HG03159 (cell line): ENCODE data around the gene TBX21.

Experiments
- ATAC-seq: cut with Tn5 transposase; IDR thresholded peaks from one replicate; pipeline ENCODE4 v1.9.1; 2021; ENCODE audit warnings: mild to moderate bottlenecking, moderate library complexity; ENCODE audit not compliant: unreplicated experiment

TBX21 gene

DNA sequence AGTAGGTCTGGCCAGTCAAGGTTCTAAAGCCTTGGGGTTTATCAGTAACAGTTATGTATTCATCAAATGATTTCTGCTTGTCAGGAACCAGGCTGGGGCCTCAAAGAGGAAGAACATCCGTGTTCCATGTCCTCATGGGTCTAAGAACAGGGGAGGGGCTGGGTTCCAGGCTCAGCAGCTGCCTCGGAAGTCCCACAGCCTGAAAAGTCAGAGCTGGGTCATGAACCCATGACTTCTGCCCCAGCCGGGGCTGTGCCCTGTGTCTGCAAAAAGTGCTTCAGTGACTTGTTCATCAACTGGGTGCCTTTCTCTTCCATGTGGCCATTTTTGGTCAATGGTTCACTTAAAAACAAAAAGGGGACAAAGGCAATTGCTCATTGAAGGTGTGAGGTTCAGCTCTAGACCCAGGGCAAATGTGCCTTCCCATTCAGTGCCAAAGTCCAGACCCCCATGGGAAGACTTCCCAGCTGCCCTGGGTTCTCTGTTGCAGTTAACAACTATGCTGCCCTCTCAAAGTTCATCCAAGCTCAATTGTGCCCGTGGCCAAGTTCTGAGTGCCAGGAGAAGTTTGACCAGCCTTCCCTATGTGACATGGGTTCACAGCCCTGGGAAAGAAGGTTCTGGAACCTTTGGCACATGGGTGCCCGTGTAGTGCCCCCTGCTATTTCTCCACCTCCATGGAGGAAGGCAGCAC, 20.6 kb upstream of the TBX21 start:
- ATAC-seq: no peak

DNA sequence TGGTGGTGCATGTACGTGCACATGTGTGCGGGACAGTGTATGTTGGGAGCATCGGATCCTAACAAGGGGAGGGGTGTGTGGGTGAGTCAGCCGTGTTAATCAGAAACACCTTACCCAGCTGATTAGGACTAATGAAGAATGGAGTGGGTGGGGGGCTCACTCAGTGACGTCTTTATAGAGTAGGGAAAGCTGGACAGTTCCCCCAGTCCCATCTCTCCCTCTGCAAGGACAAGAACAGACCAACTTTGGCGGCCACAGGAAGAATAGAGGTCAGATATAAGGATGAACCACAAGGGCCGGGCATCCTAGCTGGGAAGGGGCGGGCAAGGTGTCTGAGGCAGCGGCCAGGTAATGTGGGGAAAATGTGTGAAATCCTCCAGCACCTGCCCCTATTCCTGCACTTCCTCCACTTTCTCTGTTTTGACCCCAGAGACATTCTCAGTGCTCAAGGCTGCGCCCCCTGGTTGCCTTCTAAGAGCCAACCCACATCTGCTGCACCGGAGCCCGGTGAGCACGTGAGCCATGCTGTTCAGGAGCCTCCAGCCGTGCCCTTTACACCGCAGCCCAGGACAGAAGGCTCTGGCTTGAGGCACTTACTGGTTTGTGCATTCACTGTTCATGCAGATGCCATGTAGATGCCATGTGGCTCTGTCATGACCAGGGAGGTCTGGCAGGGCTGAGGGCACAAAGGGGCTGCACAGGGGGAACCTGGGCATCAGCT, 18.9 kb upstream of the TBX21 start:
- no peak for ATAC-seq

DNA sequence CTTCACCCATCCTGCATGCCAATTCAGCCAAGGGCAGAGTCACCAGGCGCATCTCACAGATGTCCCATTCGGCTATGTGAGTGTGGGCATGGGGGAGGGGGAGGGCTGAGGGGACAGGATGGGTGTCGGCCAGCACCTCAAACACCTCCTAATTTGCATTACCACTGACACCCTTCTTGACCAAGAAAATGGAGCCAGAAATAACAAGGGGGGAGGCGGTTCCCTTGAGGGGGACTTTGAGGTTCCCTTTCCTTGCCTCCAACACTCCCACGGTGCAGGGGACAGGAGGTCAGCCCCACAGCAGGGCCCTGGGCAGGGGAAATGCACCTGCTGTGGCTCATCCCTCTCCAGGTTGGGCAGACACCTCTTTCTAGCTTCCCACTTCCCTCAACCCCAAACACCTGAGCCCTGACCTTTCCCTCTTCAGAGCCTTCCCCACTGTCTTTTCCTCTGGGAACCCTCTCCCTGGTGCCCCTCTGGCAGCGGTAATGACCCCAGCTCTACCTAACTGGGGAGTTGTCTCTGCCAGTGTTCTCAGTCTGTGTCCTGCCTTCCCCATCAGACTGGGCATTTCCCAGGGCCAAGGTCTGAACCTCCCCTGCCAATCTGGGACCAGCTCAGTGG, 18.2 kb upstream of the TBX21 start:
- ATAC-seq: no peak

DNA sequence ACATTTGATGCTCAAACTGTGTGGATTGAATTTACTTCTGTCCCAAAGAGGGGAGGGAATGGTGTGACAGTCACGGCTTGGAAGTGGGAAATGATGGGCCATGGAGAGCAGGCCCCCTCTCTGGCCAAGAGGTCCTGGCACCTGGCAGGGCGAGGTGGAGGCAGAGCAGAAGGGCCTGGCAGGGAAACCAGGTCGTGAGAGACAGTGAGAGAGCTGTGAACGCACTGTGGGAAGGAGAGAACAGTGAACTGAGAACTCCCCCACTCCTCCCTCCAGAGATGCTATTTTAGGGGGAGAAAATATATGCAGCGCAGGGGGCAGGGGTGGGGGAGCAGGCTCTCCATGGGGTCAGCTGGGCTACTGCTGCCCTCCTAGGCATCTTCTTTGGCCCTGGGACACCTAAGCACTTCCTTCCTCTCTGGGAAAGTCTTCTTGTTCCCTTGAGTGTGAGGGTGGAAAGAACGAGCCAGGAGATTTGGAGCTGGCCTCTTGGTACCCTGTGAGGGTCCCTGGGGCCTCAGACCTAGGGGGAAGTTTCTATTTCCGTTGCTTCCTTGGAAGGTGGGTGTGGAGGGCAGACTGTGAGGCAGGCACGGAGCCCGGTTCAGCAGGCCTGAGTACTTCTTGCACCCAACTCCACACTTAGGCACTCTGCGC, 17.2 kb upstream of the TBX21 start:
- ATAC-seq: no peak

DNA sequence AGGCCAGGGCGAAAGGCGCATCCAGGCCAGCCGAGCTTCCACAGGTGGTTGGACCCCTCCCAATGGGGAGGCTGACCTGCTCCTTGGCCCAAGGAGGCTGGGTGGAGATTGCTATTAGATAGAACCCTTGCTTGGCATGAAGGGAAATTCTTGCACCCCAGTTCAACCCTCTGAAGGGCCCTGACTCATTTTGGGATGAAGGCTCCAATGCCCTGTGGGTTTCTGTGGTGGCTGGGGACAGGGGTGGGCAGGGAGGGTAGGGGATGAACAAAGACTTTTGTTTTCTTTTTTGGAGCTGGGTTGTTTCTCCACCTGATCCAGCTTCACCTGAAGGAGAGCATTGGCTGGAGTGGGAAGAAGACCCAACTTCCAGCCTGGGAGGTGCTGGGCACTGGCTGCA, 16.7 kb upstream of the TBX21 start:
- ATAC-seq: no peak

DNA sequence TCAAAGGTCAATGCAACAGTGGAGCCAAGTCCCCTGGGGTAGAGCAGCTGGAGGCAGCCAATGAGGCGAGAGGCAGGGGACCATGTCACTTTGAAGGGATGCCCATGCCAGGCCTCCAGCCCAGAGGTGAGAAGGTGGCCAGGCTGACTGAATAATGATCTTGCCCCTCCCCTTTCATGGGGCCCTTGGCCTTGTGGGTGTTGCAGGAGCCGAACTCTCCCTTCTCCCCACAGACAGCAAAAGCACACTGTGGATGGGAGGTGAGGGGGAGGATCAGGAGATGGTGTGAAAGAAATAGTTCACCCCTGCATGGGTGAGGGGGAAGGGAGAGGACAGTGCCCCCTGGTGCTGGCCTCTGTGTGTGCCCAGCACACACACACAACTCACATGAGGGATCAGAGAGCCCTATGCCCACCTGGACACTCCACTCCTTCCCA, 15.8 kb upstream of the TBX21 start:
- ATAC-seq: no peak

DNA sequence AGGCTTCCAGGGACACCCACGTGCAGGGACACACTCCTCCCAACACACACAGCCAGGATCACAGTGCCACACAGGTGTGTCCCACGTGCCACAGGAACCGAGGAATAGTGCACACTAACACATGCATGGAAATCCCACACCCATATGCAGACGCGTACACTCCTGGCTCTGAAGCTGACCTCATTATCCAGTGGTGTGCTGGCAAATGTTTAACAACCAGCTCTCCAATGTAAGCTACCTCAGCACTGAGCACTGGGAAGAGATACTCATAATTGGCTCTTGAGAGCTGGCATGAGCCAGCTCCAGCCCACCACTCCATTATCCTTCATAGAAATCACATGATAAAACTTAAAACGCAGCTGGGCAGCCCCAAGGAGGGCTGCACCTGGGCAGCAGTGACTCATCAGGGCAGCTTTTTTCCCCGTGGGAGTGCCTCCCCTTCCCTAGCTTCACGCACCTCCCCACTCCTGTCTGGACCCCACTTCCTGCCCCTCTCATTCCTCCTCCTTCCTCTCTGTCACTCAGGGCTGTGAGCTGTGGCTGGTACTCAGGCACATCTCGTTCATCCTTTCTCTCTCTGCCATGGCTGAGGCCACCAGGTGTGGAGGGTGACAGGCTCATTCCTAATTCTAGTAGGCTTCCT, 14.9 kb upstream of the TBX21 start:
- ATAC-seq: no peak

DNA sequence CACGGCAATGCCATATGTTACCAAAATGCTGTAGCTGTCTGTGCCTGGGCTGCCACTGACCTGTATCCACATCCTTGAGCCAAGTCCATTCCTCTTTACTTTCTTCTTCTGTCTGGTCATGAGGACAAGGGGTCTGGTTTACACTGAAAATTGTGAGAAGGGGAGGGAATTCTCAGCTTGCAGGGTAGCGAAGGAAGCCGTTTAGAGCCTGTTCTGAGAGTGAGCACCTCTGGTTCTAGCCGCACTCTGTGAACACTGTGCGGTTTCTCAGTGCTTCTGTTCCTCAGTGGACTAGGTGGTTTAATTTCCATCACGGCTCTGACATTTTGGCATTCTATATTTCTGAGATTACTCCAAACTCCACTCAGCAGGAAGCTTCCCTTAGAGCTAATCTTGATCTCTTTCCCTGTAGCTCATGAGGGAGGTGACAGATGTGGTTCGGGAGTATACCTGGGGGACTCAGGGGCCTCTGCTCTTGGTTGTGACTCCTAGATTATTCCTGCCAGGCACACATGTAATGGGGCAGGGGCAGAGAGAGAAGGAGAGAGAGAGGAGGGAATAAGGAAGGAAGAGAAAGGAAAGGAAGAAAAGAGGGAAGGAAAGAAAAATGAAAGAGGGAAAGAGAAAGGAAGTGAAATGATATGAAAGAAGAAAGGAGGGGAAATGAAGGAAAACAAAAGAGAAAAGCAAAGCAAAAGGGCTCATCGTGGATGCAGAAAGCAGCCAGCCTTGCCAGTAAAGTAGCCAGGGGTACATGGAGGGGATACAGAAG, 14.2 kb upstream of the TBX21 start:
- no peak for ATAC-seq

DNA sequence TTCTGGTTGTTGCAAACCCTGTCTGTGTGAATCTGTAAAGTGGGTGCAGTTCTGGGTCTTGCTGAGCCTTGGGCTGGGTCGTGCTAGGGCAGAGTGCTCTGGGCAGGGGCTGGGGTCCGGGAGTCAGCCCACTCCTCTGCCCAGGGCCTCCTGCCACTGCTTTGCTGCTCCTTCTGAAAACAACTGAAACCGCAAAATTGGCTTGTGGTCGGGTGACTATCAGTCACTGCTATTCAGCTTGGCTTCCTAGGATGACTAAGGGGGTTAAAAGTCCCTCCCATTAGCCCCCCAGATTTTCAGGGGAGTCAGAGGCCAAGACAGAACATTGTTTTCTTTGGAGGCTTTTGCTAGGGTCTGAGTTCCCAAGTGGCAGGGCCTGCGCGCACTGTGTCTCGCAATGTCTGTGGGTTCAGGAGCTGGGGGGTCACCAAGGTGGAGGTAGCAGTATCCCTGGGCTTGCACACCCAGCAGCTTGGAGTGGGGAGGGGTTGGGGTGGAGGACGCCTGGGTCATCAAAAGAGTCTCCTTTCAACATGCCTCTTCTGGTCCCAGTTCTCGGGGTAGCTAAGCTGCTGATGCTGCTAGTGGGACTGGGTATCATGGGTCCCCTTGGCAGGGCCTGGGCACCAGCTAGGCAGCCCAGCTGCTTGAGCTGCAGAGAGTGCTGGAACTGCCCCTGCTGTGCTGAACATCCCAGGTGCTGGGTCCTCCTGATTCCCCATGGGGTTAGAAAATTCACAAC, 13.5 kb upstream of the TBX21 start:
- ATAC-seq: no peak

DNA sequence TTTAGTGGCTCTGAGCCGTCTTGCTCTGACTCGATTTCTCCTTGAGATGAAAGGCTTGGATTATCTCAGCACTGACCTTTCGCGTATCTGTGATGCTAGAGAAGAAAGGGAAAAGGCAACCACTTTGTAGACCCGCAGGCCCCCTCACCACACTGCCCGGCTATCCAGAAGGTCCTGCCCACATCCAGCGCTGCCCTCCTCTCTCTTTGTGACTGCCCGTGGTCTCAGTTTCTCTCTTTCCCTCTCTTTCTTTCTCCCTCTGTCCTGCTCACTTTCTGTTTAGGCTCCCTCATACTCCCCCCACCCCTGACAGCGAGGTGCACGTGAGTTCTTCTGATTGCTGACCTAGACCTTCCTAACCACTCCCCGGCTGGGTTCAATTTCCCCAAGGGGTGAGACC, 12.8 kb upstream of the TBX21 start:
- ATAC-seq: no peak

DNA sequence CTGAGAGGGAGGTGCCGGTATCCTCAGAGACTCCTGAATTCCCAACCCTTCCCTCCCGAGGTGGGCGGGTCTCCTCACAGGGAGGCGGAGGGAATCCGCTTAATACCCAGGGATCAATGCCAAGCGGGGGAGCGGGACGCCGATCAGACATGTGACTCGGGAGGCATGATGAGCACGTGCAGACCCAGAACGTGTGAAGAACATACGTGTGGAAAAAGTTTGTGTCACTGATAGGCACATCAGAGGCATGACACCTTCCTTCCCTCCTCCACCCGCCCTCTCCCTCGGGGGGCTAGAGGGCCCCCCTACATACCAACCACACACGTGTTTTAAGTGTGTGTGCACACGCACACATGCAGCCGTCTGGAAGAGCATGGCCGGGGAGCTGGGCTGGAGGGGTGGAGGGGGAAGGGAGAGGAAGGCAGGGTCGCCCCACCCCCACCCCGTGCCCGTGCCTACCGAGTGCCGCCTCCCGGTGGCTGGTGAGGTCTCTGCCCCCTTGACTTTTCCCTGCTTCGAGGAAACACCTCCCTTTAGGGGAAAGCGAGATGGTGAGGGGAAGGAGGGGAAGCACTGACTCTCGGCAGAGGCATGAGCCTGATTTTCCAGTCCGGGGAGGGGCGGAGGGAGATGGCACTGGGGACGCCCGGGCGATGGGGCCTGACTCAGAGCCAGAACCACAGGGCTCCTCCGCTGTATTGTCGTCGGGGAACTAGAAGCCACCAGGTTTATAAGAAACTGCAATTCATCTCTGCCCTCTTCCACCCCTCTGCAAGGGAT, 12.1 kb upstream of the TBX21 start:
- ATAC-seq: no peak

DNA sequence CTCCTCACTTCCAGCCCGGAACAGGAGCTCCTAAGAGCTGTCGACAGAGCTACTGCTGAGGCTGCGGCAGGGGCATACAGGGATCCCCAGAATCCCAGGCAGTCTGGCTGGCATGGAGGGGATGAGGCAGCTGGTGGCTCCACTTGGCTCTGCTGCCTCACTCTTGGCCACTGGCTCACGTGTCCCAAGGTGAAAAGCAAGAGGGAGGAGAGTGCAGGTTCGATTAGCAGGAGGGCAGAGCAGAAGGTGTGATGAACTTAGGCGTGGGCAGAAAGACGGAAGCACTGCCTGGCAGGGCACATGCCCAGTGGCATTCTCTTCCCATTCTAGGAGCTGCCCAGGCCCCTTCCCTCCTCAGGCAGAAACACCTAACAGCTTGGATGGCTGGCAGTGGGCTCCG, 11.3 kb upstream of the TBX21 start:
- ATAC-seq: no peak

DNA sequence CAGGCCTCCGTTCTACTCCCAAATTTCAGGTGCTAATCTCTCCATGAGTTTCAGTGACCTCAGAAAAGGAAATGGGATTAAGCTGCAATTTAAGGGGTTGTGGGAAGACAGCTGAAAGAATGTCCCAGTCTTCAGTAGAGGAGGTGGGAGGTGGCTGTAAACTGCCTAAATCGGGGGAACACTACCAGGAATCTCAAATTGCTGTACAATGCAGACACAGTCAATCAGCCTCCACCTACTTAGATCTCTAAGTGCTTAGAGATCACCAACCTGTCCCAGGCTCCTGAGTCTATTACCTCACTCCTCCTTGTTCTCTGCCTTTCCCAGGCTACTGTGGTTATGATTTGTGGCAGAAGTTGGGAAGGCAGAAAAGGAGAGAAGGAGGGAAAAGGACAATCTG, 8.3 kb upstream of the TBX21 start:
- no peak for ATAC-seq

DNA sequence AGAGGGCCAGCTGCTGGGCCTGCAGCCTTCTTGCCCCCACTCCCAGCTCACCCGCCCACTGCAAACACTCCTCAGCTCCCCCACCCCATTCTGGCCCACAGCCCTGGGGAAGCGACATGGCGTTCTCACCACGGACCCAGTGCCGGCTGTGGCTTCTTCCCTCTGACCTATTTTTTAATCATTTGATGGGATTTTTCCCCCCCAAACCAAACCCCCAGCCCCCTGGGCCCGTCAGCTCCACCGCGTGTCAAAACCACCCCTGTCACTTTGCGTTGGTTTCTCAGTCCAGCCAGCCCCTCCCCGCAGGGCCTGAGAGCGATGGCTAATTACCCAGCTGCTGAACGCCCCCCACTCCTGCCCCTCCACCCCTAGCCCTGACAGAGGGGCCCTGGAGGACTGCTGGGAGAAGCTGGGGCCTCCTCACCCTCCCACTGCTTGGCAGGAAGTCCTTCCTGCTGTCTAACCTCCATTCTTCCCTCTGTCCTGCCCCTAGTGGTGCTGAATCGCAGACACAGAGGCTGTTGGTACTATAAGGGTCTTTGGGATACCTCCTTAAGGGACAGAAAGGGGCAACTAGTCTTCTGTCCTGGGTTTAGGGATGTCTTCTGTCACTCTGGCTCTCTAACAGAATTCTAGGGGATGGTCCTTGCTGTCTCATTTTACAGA, 7.5 kb upstream of the TBX21 start:
- ATAC-seq: no peak

DNA sequence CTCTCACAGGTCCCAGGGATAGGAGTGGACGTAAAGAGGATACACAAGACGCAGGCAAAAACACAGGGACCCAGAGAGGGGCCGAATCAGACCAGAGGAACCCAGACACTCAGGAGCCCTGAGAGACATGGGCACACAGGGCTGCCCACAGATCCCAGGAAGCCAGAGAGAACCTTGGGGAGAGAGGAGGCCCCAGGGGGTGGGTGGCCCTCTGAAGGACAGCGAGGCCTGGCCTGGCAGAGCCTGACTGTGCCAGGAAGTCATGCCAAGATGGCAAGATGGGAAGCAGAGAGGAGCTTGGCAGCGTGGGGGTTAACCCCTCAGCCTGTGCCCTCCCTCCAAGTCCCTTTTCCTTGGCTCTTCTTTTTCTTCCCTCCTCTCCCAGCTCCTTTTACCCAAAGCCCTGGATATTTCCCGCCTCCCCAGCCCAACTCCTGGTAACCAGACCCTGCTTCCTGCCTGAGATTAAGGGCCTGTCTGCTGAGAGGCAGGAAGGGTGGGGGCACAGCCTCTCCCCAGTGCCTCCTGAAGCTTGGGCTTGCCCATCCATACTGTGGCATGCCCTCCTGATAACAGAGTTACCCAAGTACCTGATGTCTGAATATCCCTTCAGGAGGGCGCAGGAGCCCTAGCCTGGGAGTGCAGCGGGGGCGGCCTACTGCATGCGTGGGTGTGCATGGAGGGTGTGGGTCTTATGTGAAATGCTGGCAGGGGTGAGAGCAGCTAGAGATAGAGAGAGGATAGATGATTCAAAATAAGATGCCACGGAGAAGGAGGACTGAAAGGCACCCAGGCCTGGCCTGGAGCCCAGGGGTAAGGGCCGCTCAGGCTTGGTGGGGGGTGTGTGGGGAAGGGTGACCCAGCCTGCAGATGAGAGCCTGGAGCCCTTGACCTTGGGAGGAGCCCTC, 6.0 kb upstream of the TBX21 start:
- no peak for ATAC-seq

DNA sequence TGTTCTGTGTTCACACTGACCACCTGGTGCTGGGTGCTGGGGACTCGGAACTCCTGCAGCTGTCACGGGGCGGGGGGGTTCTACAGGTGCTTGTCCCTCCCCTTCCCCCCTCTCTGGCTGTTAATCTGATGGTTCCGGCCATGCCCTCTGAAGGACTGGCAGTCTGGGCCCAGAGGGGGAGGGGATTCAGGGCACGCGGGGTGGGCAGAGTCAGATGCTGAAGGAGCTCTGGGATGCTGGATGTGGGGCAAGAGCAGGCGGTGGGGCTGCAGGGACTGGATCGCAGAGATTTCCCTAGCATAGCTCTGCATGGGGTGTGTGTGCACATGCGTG, 5.4 kb upstream of the TBX21 start:
- no peak for ATAC-seq

DNA sequence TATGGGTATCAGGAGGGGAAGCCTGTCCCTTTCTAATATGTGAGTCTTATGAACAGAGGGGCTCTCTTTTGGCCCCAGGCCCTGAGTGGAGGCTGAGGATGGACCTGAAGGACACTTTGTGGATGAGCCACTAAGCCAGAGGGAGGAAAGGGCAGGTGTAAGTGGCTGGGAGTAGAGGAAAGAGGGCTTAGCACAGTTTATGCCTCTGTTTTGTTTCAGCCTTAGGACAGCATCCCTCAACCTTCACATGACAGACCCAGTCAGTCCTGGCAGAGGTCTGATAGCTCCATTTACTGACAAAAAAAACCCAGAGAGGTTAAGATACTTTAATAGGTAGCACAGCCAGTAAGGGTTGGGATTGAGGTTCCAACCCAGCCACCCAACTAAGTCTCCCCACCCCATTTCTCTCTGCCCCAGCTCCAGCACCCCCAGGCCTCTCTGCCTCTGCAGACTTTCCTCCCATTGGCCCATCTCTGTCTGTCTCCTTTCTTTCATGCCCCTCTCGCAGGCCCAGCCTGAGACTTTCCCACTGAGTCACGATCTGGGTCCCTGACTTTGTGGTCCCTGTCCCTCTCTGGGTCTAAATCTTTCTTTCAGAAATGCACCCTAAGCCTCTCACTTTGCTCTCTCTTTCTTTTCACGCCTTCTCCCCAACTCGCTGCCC, 4.7 kb upstream of the TBX21 start:
- no peak for ATAC-seq
